ENCODE measurements around the gene FBLN2.

The FBLN2 gene

GRCh38 chr3:13636874-13637273 lies 87.9 kb downstream of the FBLN2 start:
- Histone ChIP-seq H3K79me2 (ENCODE audit: insufficient read depth, low read length) (no peaks in the 10 kb centered on the region), H3K4me3 (ENCODE audit: low read depth in 1 of 2, low read length in 2 of 2) (no peak overlapping the region), H3K36me3 (ENCODE audit: insufficient read depth, low read length) (no peaks in the 10 kb centered on the region), H2AFZ (ENCODE audit: low read depth, low read length) (no peak overlapping the region), H3K27ac (ENCODE audit: low read length) (no peak overlapping the region), H3K4me1 (ENCODE audit: insufficient read depth, low read length) (no peaks in the 10 kb centered on the region), H3K4me2 (ENCODE audit: insufficient read depth, low read length) (no peak overlapping the region), H4K20me1 (ENCODE audit: insufficient read depth, low read length) (no peaks in the 10 kb centered on the region), H3K27me3 (ENCODE audit: insufficient read depth, low read length, poor library complexity) (no peaks in the 10 kb centered on the region), H3K9ac (ENCODE audit: low read depth, low read length) (no peak overlapping the region), H3K9me3 (ENCODE audit: insufficient read depth, low read length, severe bottlenecking) (no peaks in the 10 kb centered on the region)
- DNase-seq (no peak), ATAC-seq (ENCODE audit: insufficient read depth, low read depth) (no peak)
- TF ChIP-seq, protein P1, sequence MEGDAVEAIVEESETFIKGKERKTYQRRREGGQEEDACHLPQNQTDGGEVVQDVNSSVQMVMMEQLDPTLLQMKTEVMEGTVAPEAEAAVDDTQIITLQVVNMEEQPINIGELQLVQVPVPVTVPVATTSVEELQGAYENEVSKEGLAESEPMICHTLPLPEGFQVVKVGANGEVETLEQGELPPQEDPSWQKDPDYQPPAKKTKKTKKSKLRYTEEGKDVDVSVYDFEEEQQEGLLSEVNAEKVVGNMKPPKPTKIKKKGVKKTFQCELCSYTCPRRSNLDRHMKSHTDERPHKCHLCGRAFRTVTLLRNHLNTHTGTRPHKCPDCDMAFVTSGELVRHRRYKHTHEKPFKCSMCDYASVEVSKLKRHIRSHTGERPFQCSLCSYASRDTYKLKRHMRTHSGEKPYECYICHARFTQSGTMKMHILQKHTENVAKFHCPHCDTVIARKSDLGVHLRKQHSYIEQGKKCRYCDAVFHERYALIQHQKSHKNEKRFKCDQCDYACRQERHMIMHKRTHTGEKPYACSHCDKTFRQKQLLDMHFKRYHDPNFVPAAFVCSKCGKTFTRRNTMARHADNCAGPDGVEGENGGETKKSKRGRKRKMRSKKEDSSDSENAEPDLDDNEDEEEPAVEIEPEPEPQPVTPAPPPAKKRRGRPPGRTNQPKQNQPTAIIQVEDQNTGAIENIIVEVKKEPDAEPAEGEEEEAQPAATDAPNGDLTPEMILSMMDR (IDR thresholded peaks at IDR 0.05; ENCODE audit: borderline replicate concordance, extremely low read depth, low read length, poor library complexity, severe bottlenecking) = no peak
- no peak for TF ChIP-seq EZH2 (IDR thresholded peaks at IDR 0.05; ENCODE audit: borderline replicate concordance, low read depth, low read length, severe bottlenecking)

DNA sequence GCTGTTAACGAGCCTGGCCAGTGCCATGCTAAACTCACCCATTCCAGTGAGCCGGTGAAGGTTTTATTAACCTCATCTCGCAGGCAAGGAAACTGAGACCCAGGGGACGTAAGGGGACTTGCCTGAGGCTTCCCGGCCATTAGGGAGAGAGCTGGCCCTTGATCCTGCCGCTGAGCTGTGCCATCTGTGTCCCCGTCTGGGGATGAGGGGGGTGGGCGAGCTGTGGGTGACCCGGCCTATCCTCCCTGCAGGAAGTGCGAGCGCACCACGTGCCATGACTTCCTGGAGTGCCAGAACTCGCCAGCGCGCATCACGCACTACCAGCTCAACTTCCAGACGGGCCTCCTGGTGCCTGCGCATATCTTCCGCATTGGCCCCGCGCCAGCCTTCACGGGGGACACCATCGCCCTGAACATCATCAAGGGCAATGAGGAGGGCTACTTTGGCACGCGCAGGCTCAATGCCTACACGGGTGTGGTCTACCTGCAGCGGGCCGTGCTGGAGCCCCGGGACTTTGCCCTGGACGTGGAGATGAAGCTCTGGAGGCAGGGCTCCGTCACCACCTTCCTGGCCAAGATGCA lies 88.5 kb downstream of the FBLN2 start:
- no peaks in the 10 kb centered on the region for H3K9me3 ChIP-seq (ENCODE audit: insufficient read depth, low read length, severe bottlenecking)
- H3K4me3 ChIP-seq (ENCODE audit: low read depth in 1 of 2, low read length in 2 of 2) = no peak overlapping the region
- H2AFZ ChIP-seq (ENCODE audit: low read depth, low read length) = no peak overlapping the region
- H4K20me1 ChIP-seq (ENCODE audit: insufficient read depth, low read length) = no peaks in the 10 kb centered on the region
- no peak overlapping the region for H3K4me2 ChIP-seq (ENCODE audit: insufficient read depth, low read length)
- no peaks in the 10 kb centered on the region for H3K79me2 ChIP-seq (ENCODE audit: insufficient read depth, low read length)
- H3K27me3 ChIP-seq (ENCODE audit: insufficient read depth, low read length, poor library complexity) = no peaks in the 10 kb centered on the region
- H3K36me3 ChIP-seq (ENCODE audit: insufficient read depth, low read length) = no peaks in the 10 kb centered on the region
- TF ChIP-seq, protein P1 (IDR thresholded peaks at IDR 0.05; ENCODE audit: borderline replicate concordance, extremely low read depth, low read length, poor library complexity, severe bottlenecking) = no peak
- no peak for TF ChIP-seq EZH2 (IDR thresholded peaks at IDR 0.05; ENCODE audit: borderline replicate concordance, low read depth, low read length, severe bottlenecking)
- no peak overlapping the region for H3K27ac ChIP-seq (ENCODE audit: low read length)
- ATAC-seq (ENCODE audit: insufficient read depth, low read depth) (no peak), DNase-seq (no peak)
- H3K9ac ChIP-seq (ENCODE audit: low read depth, low read length) = no peak overlapping the region
- no peaks in the 10 kb centered on the region for H3K4me1 ChIP-seq (ENCODE audit: insufficient read depth, low read length)

DNA sequence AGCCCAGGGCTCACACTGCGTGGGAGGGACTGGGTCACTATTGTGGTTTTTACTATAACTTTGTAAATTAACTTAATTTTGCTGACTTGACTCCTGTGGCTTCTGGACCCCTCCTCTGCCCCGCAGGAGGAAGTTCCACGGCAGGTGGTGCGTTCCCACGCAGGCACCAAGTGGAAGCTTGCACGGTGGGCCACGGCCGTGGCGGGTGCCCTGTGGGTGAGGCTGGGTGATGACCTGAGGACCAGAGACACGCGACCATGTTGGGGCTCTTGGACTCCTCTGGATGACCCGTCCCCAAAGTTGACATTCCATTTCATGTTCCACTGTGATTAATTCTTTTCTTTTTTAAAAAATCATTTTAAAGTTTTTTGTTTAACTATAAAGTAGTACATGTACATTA lies 89.0 kb downstream of the FBLN2 start:
- no peak for TF ChIP-seq EZH2 (IDR thresholded peaks at IDR 0.05; ENCODE audit: borderline replicate concordance, low read depth, low read length, severe bottlenecking)
- TF ChIP-seq, protein P1 (IDR thresholded peaks at IDR 0.05; ENCODE audit: borderline replicate concordance, extremely low read depth, low read length, poor library complexity, severe bottlenecking) = no peak
- Histone ChIP-seq H3K9me3 (ENCODE audit: insufficient read depth, low read length, severe bottlenecking) (no peaks in the 10 kb centered on the region), H3K4me2 (ENCODE audit: insufficient read depth, low read length) (no peak overlapping the region), H3K79me2 (ENCODE audit: insufficient read depth, low read length) (no peaks in the 10 kb centered on the region), H3K27ac (ENCODE audit: low read length) (no peak overlapping the region), H3K36me3 (ENCODE audit: insufficient read depth, low read length) (no peaks in the 10 kb centered on the region), H3K4me3 (ENCODE audit: low read depth in 1 of 2, low read length in 2 of 2) (no peak overlapping the region), H3K9ac (ENCODE audit: low read depth, low read length) (no peak overlapping the region), H4K20me1 (ENCODE audit: insufficient read depth, low read length) (no peaks in the 10 kb centered on the region), H2AFZ (ENCODE audit: low read depth, low read length) (no peak overlapping the region), H3K27me3 (ENCODE audit: insufficient read depth, low read length, poor library complexity) (no peaks in the 10 kb centered on the region), H3K4me1 (ENCODE audit: insufficient read depth, low read length) (no peaks in the 10 kb centered on the region)
- ATAC-seq (ENCODE audit: insufficient read depth, low read depth) (no peak), DNase-seq (no peak)

- Histone ChIP-seq H2AFZ (ENCODE audit: low read depth, low read length) (no peak overlapping the region), H3K27me3 (ENCODE audit: insufficient read depth, low read length, poor library complexity) (no peaks in the 10 kb centered on the region), H3K4me2 (ENCODE audit: insufficient read depth, low read length) (no peak overlapping the region), H4K20me1 (ENCODE audit: insufficient read depth, low read length) (no peaks in the 10 kb centered on the region), H3K4me3 (ENCODE audit: low read depth in 1 of 2, low read length in 2 of 2) (no peak overlapping the region), H3K36me3 (ENCODE audit: insufficient read depth, low read length) (no peaks in the 10 kb centered on the region), H3K9ac (ENCODE audit: low read depth, low read length) (no peak overlapping the region), H3K9me3 (ENCODE audit: insufficient read depth, low read length, severe bottlenecking) (no peaks in the 10 kb centered on the region), H3K79me2 (ENCODE audit: insufficient read depth, low read length) (no peaks in the 10 kb centered on the region), H3K4me1 (ENCODE audit: insufficient read depth, low read length) (no peaks in the 10 kb centered on the region), H3K27ac (ENCODE audit: low read length) (no peak overlapping the region)
- no peak for TF ChIP-seq EZH2 (IDR thresholded peaks at IDR 0.05; ENCODE audit: borderline replicate concordance, low read depth, low read length, severe bottlenecking)
- TF ChIP-seq, protein P1 (IDR thresholded peaks at IDR 0.05; ENCODE audit: borderline replicate concordance, extremely low read depth, low read length, poor library complexity, severe bottlenecking) = no peak
- ATAC-seq (ENCODE audit: insufficient read depth, low read depth) (no peak), DNase-seq (no peak)
Measured at GRCh38 chr3:13638927-13639326, 90.0 kb downstream of the FBLN2 start.
